CD14-positive monocyte (primary cell): Measurements from ENCODE around the gene BTN2A1. TPM values are rescaled to one million over a fixed set of nuclear protein-coding genes. Genes with fewer than 3 reads are reported as not detected.

Source experiments
- DNase-seq, 3 donors: peaks; one replicate each; pipeline ENCODE4 v3.0.0-alpha.2; 2011 to 2022
- H2AFZ ChIP-seq: 2 replicates; pipeline ENCODE4 v1.6.0; 2012; ENCODE audit warnings: mild to moderate bottlenecking, low read depth, low read length, inconsistent platforms; ENCODE audit not compliant: insufficient read depth, poor library complexity, severe bottlenecking
- H3K27ac ChIP-seq, 2 donors: 1 replicate in 1 of 2; 2 replicates in 1 of 2; pipeline ENCODE4 v1.5.1; 2012 to 2013; ENCODE audit warnings: low read length in 2 of 2, control low read depth in 1 of 2, inconsistent platforms in 1 of 2, low read depth in 1 of 2, mild to moderate bottlenecking in 1 of 2
- H3K27me3 ChIP-seq, 2 donors: one replicate each; pipeline versions ENCODE4 v1.6.0 to v1.6.1; 2011 to 2013; ENCODE audit warnings: low read length in 2 of 2; ENCODE audit not compliant: control insufficient read depth in 2 of 2, insufficient read depth in 2 of 2
- H3K36me3 ChIP-seq, 2 donors: replicated peaks in 1 of 2; 1 replicate in 1 of 2; 2 replicates in 1 of 2; pipeline versions ENCODE4 v1.5.1 to v1.6.1; 2012 to 2013; ENCODE audit warnings: low read length in 2 of 2, control low read depth in 1 of 2, inconsistent platforms in 1 of 2, mild to moderate bottlenecking in 1 of 2; ENCODE audit not compliant: insufficient read depth in 2 of 2, control insufficient read depth in 1 of 2
- H3K4me1 ChIP-seq, 2 donors: 1 replicate in 1 of 2; 2 replicates in 1 of 2; pipeline versions ENCODE4 v1.5.1 to v1.6.1; 2012 to 2013; ENCODE audit warnings: low read length in 2 of 2, control low read depth in 1 of 2, inconsistent platforms in 1 of 2, mild to moderate bottlenecking in 1 of 2, moderate library complexity in 1 of 2; ENCODE audit not compliant: insufficient read depth in 2 of 2, control insufficient read depth in 1 of 2
- H3K4me2 ChIP-seq: replicated peaks from 2 replicates; pipeline ENCODE3; 2012; ENCODE audit warnings: low read length, moderate library complexity, mild to moderate bottlenecking; ENCODE audit not compliant: poor library complexity, severe bottlenecking; ENCODE audit errors: extremely low read depth
- H3K4me3 ChIP-seq, 3 experiments: fragments of 200-600 bp in 1 of 3; sonication (generic) in 1 of 3; replicated peaks in 1 of 3; 1 replicate in 2 of 3; 2 replicates in 1 of 3; pipeline ENCODE4 v1.5.1; 2011 to 2013; ENCODE audit warnings: low read length in 3 of 3, mild to moderate bottlenecking in 3 of 3, control low read depth in 2 of 3, low read depth in 2 of 3, inconsistent platforms in 1 of 3, moderate library complexity in 1 of 3
- H3K79me2 ChIP-seq: 2 replicates; pipeline ENCODE4 v1.6.0; 2012; ENCODE audit warnings: mild to moderate bottlenecking, control low read depth, inconsistent platforms, low read length, moderate library complexity; ENCODE audit not compliant: insufficient read depth
- H3K9ac ChIP-seq: 2 replicates; pipeline ENCODE4 v1.6.0; 2017; ENCODE audit warnings: low read length, mild to moderate bottlenecking; ENCODE audit not compliant: insufficient read depth, poor library complexity, severe bottlenecking
- H3K9me3 ChIP-seq, 2 donors: replicated peaks in 1 of 2; 1 replicate in 1 of 2; 2 replicates in 1 of 2; pipeline versions ENCODE4 v1.5.1 to v1.6.1; 2012 to 2013; ENCODE audit warnings: low read length in 2 of 2, control low read depth in 1 of 2; ENCODE audit not compliant: control insufficient read depth in 1 of 2, insufficient read depth in 1 of 2
- H4K20me1 ChIP-seq: 2 replicates; pipeline ENCODE4 v1.6.0; 2012; ENCODE audit warnings: mild to moderate bottlenecking, low read length, control low read depth, moderate library complexity; ENCODE audit not compliant: insufficient read depth
- H3K27ac Mint-ChIP-seq, 7 donors: one replicate each; pipeline ENCODE4 v1.8.0; 2020; ENCODE audit warnings: mild to moderate bottlenecking in 7 of 7, mixed read lengths in 7 of 7, moderate library complexity in 6 of 7, inconsistent platforms in 2 of 7
- H3K27me3 Mint-ChIP-seq, 3 donors: one replicate each; pipeline ENCODE4 v1.8.0; 2021 to 2022; ENCODE audit warnings: low read depth in 3 of 3, mild to moderate bottlenecking in 3 of 3, mixed read lengths in 3 of 3, moderate library complexity in 3 of 3, inconsistent platforms in 1 of 3
- H3K36me3 Mint-ChIP-seq, 2 donors: one replicate each; pipeline ENCODE4 v1.8.0; 2020; ENCODE audit warnings: mixed read lengths in 2 of 2, inconsistent platforms in 1 of 2, mild to moderate bottlenecking in 1 of 2
- H3K4me1 Mint-ChIP-seq: one replicate; pipeline ENCODE4 v1.8.0; 2020; ENCODE audit warnings: mild to moderate bottlenecking, mixed read lengths
- H3K4me3 Mint-ChIP-seq, 2 donors: one replicate each; pipeline ENCODE4 v1.8.0; 2020; ENCODE audit warnings: mild to moderate bottlenecking in 2 of 2, mixed read lengths in 2 of 2, moderate library complexity in 1 of 2
- H3K9me3 Mint-ChIP-seq, 7 donors: one replicate each; pipeline ENCODE4 v1.8.0; 2020 to 2022; ENCODE audit warnings: mixed read lengths in 7 of 7, mild to moderate bottlenecking in 6 of 7, moderate library complexity in 6 of 7, inconsistent platforms in 2 of 7
- CTCF ChIP-seq: fragments of 200-600 bp; IDR thresholded peaks from one replicate; pipeline ENCODE4 v1.8.0; 2022; ENCODE audit warnings: antibody characterized with exemption, mild to moderate bottlenecking
- WGBS: methylation state at CpG from one replicate; pipeline ENCODE4 v1.1.5; 2013; ENCODE audit warnings: missing lambda C conversion rate; ENCODE audit not compliant: insufficient coverage; 5-methylcytosine and 5-hydroxymethylcytosine counted together
- intact Hi-C, 2 donors: fragments of 100-400 bp; cut with micrococcal nuclease; formaldehyde crosslinking; loops; one replicate each; pipeline versions ENCODE4 v1.15.0 to v1.15.1; 2023
- polyA plus RNA-seq, 3 donors: library from polyadenylated mRNA; depleted of rRNA in 1 of 3; unstranded in 2 of 3; stranded (reverse) in 1 of 3; fragments of 300-500 nt in 2 of 3; fragments of >200 nt in 1 of 3; fragmentation: Illumina TruSeq in 2 of 3; gene quantifications; 1 replicate in 2 of 3; 2 replicates in 1 of 3; pipeline ENCODE4 v1.2.3, GENCODE V29; 2012 to 2021

Gene BTN2A1
- polyA plus RNA-seq, 3 donors = 4.3 to 66.4 (median 10.8) TPM

GRCh38 chr6:26450240-26450639, 7.5 kb upstream of the BTN2A1 start:
- Histone ChIP-seq H3K79me2 (no peaks in the 10 kb centered on the region), H4K20me1 (no peaks in the 10 kb centered on the region)
- no peaks in the 10 kb centered on the region for H3K27me3 Mint-ChIP-seq

GRCh38 chr6:26452631-26453235, 5.0 kb upstream of the BTN2A1 start:
- Histone ChIP-seq H3K36me3 (peaks cover 30 to 46% of the 10 kb centered on the region in 2 donors), H2AFZ (no peak overlapping the region), H3K4me1 (peaks cover 19 to 30% of the 10 kb centered on the region in 2 donors), H3K79me2 (peaks cover 3% of the 10 kb centered on the region), H3K4me3 (no peak overlapping the region), H3K4me2 (no peak overlapping the region), H3K9me3 (no peaks in the 10 kb centered on the region), H3K27ac (no peak overlapping the region), H3K27me3 (no peaks in the 10 kb centered on the region), H3K9ac (no peak overlapping the region), H4K20me1 (no peaks in the 10 kb centered on the region)
- intact Hi-C loops = no loop called here
- Mint-ChIP-seq H3K27ac (no peak overlapping the region), H3K36me3 (peaks cover 43 to 47% of the 10 kb centered on the region in 2 donors), H3K4me1 (peaks cover 29% of the 10 kb centered on the region), H3K9me3 (no peaks in the 10 kb centered on the region), H3K4me3 (no peak overlapping the region), H3K27me3 (peaks cover 0 to 2% (median 0%) of the 10 kb centered on the region in 3 donors)
- no CpG with 5 or more reads among the region's 1 CpG for WGBS
- no peak for DNase-seq
- no peak for TF ChIP-seq CTCF

More at GRCh38 chr6:26450240-26450639, 7.5 kb upstream of the BTN2A1 start:
- no peaks in the 10 kb centered on the region for H3K9me3 Mint-ChIP-seq
- Histone ChIP-seq H3K36me3 (peaks cover 50 to 71% of the 10 kb centered on the region in 2 donors), H3K4me2 (no peak overlapping the region), H3K9me3 (no peaks in the 10 kb centered on the region), H2AFZ (no peak overlapping the region), H3K27ac (no peak overlapping the region), H3K27me3 (no peaks in the 10 kb centered on the region), H3K9ac (no peak overlapping the region), H3K4me1 (peaks cover 10 to 19% of the 10 kb centered on the region in 2 donors), H3K4me3 (no peak overlapping the region)
- no peak overlapping the region for H3K4me3 Mint-ChIP-seq
- no peak for TF ChIP-seq CTCF
- H3K36me3 Mint-ChIP-seq = peaks cover 56 to 59% of the 10 kb centered on the region in 2 donors
- no CpG with 5 or more reads among the region's 3 CpGs for WGBS
- intact Hi-C loops = no loop called here
- DNase-seq = no peak
- peaks cover 18% of the 10 kb centered on the region for H3K4me1 Mint-ChIP-seq
- H3K27ac Mint-ChIP-seq = peak overlapping the region in 1 of 7 donors; percentile 27
